Mammary epithelial cell (primary cell): ENCODE measurements around the gene OR52L1.

ENCODE experiments used
- CTCF ChIP-seq, 2 donors: IDR thresholded peaks in 1 of 2; conservative IDR thresholded peaks in 1 of 2; 2 replicates each; pipeline ENCODE4 v1.5.1; 2011 to 2012; ENCODE audit warnings: inconsistent platforms in 2 of 2, low read length in 2 of 2, mild to moderate bottlenecking in 2 of 2, control low read depth in 1 of 2, low read depth in 1 of 2; ENCODE audit not compliant: insufficient read depth in 1 of 2; ENCODE audit errors: extremely low read depth in 1 of 2
- EZH2 ChIP-seq: IDR thresholded peaks from 2 replicates; pipeline ENCODE4 v1.6.1; 2012; ENCODE audit warnings: low read length, inconsistent platforms, borderline replicate concordance

DNA sequence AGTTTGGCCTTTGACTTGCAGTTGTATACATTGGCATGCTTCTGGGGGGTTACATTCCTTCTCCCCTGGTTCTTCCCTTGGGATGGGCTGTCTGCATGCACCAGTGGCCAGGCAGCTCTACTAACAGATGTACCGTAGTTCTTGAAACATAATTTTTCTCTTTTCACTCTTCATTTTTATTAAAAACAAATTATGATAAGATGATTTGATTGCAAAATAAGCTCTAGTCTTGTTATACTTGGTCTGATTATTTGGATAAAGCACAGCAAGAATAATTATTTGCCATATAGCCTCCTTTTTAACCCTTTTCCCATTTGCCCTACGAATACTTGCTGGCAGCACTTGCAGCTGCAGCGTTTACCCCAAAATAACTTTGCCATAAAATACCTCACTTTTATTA, 31.2 kb downstream of the OR52L1 start:
- no peak for TF ChIP-seq CTCF (conservative IDR thresholded peaks at IDR 0.05 in 1 of 2, IDR thresholded peaks at IDR 0.05 in 1 of 2; ENCODE audit: extremely low read depth in 1 of 2, insufficient read depth in 1 of 2, low read depth in 1 of 2, low read length in 2 of 2)
- TF ChIP-seq EZH2 = no peak
